HG03108 (cell line): ENCODE measurements around the gene UFD1.

Source experiments
- ATAC-seq: cut with Tn5 transposase; IDR thresholded peaks from one replicate; pipeline ENCODE4 v1.9.1; 2021; ENCODE audit warnings: moderate library complexity; ENCODE audit not compliant: unreplicated experiment

UFD1 gene

DNA sequence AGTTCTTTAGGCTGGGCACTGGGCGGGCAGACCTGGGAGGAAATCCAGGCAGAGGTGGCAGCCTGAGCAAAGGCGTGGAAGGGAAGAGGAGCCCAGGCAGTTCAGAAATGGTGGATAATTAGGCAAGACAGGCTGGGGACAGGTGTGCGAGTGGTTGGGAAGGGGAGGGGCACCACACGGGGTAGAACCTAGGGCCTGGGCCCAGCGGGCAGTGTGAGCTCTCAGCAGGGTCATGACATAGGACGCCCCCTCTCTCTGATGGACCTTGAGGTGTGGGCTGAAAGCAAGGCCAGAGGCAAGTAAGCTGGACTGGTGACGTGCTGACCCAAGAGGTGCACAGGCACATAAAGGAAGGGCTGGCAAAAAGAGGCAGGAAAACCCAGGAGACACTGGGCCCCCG lies 6.8 kb downstream of the UFD1 start:
- ATAC-seq: no peak

DNA sequence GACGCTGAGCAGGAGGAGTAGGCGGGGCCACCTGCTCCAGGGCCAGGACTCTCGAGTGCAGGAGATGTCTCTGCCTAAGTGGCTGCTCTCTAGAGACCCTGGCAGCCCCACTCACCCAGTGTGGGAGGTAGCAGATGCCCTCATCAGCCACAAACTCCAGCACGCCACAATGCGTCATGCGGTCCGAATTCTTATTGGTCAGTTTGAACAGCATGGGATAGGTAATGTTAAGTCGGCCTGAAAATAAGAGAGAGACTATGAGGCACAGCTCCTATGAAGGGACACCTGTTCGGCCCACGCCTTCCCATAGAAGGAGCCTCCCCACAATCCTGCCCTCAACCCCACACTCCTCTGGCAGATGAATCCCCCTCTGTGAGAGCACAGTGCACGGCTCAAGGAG lies 7.4 kb downstream of the UFD1 start:
- no peak for ATAC-seq

DNA sequence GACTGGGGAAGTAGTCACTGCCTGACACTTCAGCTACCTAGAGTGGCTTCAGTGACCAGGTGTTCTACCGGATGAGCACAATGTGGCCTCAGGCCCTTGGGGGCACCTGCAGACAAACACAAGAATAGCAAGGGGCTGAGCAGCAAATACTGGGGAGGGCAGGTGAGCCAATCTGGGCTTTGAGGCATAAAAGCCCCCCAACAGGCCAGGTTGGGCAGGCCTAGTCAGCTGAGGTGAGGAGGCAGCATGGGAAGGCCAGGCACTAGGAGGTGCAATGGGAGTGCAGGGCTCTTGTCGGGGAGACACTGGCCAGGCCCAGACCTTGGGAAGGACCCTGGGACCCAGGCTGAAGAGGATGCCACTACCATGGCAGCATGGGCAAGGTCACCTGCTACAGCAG lies 9.0 kb downstream of the UFD1 start:
- no peak for ATAC-seq

DNA sequence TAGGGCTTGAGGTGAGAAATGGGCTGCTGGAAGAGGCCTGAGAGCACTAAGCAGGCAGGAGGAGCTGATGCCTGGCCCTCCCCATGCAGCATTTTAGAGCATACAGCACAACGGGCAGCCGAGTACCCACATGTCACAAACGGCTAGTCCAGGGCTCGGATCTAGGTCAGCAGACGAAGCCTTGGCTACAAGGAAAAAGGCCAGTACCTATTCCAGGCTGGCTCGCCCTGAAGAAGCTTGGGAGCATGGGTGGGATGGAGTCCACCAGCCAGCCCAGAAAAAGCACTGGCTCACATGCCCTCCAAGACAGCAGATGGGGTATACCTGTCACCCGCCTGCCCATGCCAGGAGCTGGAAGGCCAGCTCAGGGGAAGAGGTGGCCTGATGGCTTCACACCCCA lies 9.6 kb downstream of the UFD1 start:
- no peak for ATAC-seq

DNA sequence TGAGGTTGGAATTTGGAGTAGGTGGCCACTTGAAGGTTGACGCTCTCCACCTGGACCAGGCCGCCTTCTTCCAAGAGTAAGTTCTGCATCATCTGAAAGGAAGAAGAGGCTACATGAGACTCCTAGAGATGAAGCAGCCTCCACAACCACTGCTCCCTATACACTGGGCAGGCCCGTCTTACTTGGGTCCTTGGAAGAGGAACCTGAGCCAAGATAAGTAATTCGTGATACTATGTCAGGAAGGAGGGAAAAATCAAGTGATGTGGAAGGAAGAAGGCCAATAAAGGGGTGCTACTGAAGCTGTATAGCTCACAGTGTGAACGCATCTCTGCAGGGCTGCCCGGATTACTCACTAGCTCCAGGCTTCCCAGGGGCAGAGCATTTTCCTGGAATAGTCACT lies 11.1 kb downstream of the UFD1 start:
- no peak for ATAC-seq

DNA sequence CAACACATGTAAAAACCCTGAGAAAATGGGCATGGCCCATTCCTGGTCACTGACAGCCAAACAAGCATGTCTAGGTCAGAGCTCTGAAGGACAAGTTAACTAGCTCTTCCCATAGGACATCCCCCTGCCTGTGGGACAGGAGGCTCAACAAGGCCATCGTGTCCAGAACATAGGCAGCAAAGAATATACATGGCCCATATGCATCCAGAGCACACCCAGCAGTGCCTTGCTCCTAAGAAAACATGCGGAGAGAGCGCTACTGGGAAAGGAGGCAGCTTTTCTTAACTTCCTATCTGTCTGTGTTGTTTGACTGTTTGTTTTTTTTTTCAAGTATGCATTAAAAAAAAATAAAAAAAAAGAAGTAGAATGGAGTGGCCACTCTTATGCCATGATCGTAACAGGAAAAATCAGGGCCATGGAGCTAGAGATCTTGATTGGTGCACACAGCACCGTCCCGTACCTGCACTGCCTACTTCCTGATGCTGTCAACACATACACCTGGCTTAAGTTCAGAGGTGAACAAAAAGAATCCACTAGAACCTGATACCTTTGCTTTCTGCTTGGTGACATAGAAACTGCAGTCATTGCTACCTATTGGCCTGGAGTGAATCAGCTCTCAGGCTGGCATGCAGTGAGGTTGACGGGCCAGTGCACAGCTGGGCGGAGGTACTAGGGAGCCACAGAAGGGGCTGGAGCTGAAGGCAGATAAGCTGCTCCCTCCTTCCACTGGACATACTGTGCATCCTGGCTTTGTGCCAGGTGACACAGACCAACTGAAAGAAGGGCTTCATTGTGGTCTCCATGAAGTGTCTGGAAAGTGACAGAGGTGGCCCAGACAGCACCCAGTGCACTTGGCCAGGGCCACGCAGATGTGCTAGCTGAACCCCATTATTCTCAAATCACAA lies 11.9 kb downstream of the UFD1 start:
- no peak for ATAC-seq

DNA sequence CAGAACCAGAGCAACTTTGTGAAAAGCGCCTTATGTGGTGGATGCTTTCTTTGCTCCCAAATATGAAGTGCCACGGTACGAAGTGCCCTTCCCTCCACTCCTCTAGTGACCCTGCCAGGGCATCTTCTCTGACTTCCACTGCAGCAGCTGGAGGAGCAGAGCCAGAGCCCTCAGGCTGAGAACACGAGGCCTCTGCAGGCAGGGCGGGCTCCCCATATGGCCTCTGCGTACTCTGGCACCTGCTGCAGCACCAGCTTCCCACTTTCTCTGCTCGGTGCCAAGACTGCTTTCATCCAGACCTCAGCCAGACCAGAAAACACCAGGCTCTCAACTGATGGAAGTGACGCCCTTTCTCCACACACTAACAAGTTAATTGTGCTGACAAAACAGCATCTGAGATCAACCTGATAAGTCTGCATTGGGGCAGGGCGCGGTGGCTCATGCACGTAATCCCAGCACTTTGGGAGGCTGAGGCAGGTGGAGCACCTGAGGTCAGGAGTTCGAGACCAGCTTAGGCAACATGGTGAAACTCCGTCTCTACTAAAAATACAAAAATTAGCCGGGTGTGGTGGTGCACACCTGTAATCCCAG lies 12.8 kb downstream of the UFD1 start:
- ATAC-seq: no peak

DNA sequence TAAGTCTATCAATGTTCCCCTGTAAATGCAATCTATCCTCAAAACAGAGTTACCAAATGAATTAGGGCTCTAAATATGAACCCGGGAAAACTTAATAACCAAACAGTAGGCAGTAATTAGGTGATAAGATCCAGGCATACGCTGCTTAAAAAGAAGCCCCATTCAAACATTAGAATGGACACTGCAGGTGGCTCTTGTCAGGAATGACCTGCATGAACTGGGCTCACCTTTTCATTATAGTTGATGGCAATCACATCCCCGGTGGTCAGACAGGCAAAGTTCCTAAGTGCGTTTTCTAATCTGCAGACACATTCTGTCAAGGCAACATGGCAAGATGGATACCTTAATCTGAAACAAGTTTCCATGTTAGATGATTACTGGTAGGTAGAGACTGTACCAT lies 14.0 kb downstream of the UFD1 start:
- ATAC-seq: no peak

DNA sequence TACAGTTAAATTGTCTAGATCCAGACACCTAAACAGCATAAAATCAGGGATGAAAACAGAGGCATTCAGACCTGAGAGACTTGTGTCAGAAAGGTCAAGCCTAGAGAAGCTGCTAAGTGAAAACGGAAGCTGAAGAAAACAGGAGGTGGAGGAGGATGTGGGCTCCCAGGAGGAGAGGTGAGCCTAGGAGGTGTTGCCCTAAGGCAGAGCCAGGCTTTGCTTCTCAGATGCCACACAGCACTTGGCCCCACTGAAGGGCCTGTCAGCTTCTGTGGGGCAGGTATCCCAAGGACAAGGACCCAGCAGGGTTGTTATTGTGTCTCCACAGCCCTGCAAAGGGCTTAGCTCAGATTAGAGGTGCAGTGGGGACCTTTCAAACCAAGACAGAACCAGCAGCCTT lies 14.4 kb downstream of the UFD1 start:
- no peak for ATAC-seq

DNA sequence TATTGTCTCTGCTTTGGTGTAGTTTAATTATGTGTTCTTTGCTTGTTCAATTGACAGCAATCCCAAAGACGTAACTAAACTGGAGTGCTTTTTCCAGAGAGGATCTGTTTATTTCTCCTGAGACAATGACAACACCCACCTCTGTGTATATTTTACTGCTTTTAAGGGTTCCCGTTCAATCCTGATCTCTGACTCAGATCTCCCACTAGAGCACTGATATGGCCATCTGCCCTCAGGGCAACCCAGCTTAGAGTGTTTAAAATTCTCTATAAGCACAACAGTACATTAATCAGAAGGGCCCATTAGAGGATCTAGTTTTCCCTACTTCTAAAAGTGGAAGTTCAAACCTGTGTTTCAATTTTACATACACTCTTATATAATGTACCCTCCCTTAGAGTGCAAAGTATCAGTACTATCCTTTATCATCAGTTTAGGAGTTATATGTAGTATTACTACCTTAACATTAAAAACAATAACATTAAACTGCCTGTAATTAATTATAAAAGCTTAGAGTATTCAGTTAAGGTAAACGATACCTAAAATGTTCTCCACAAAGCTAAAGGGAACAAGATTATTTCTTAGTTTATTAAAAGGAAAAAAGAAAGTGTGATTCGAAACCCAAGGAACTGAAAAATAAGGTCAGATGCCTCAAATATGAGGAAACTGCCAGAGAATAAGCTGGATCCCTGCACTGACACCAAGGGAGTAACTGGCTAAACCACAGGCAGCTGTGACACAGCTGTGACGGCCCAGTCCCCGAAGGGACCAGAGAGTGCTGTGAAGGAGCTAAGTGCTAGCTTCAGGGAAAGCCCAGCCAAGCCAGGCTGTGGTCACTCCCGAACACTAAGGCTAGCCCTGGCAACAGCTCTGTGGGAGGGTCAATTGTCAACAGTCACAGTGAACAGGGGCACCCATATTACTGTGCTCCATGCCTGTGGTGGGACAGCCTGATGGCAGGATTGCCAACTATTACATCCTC lies 15.2 kb downstream of the UFD1 start:
- ATAC-seq: no peak

DNA sequence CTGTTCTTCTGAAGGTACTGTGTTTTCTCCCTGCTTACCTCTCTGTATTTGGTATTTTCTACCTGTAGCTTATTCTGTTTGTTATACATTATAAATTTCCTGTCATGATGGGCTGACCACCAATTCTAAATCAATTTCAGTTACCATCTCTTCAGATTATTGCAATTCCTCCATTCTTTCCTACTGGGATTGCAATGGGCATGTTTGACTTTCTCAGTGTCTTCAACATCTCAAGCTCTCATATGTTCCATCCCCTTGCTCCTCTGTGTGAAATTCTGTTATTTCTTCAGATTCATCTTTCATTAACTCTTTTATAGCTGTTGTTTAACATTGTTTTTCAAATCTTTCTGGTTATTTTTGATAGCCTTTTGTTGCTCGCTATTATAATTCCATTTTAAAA lies 16.0 kb downstream of the UFD1 start:
- no peak for ATAC-seq

DNA sequence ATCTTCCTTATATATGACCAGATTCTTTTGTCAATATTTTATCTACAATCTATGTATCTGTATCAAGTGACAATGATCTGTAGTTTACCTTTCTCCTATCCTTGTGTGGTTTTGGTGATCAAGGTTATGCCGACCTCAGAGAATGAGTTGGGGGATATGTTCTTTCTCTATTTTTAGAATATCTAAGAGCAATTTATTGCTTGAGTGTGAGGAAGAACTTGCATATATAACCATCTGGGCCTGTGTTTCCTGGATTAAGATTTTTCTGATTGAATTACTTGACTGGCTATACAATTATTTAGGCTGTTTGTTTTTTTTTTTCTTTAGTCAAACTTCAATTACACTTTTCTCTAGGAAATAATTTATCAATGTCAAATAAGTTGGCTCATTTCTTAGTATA lies 17.5 kb downstream of the UFD1 start:
- ATAC-seq: no peak

DNA sequence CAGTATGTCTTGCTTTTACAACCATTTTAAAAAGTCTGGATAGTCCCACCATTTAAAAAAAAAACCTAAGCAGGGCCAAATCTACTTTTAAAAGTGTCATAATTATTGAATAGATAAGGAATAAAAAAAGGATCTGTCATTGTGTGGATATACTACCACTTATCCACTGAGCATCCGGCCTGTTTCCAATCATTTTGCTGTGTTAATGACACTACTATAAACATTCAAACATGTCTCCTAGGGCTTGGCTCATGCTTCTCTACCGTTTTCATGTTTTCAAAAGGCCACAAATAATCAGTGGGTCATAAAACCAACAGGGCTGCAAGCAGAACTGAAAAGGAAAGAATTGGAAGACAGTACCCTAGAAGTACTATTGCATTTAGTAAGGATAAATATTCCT lies 19.0 kb downstream of the UFD1 start:
- ATAC-seq: no peak

DNA sequence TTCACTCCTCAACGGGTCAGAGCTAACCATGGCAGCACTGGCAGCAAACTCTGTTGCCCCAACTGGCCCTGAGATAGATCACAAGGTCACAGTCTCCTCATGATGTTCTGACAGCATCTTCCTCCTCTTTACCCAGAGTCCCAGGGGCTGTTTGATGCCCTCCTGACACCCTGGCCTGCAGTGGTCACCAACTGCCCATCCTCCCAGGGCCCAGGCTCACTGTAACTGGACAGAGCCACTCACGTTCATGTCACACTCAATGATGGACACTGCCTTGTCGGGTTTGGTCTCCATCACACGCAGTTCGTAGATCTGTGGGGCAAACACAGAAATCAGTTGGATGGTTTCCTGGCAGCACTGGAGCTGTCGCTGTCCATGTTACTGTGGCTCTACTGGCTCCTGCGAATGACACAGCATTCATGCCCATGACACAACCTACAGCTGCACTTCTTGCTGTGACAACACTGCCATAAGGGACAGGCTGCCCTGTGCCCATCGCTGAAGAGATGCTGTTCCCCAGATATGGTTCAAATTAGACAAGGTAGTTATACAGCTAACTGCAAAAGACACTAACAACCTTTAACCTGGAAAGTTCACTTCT lies 21.1 kb downstream of the UFD1 start:
- ATAC-seq: no peak

DNA sequence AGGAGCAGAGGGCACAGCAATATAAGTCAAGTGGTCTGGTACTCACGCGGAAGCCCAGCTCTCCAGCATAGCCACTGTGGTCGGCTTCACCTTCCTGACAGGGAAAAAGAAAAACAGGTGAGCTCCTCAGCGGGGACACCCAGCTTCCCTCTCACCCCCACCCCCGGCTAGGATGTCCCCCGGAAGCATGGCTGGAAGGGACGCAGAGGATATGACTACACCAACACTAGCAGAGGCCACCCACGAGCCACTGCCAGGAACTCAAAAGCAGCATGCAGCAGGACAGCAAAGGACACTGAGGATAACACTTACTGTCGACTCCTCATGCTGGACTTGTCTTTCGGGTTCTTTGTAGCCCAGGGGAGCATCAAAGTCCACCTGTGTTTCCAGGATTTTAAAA lies 22.5 kb downstream of the UFD1 start:
- no peak for ATAC-seq

DNA sequence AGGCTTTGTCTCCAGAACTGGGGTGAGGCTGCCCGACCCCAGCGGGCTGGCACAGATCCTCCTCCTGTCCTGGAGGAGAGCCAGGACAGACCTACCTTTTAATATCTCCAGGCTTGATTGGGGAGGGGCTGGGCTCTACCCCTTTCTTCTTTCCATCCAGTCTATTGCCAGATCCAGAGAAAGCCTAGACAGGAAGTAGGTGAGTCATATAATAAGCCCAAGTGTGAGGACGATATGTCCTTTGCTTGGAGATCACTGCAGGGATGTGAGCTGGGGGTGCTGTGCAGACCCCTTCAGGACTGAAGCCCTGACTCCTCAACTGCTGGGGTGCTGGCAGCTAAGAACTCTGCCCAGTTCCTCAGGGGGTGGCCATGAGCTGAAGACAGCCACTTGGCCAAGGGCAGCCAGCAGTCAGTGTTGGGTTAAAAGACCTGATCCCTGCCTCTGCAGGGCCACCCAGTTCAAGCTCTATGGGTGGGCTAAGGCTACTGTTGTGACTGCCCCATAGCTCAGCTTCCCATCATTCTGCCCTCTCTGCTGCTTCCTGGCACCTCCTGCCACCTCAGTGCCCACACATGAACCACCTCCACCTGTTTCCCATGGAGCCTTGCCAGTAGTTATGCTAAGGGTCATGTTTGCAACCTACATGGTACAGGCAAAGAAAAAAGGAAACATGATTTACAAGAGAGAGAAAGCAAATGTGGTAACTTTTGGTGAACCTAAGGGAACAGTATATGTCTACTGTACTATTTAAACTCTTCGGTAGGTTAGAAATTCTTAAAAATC lies 23.2 kb downstream of the UFD1 start:
- no peak for ATAC-seq

DNA sequence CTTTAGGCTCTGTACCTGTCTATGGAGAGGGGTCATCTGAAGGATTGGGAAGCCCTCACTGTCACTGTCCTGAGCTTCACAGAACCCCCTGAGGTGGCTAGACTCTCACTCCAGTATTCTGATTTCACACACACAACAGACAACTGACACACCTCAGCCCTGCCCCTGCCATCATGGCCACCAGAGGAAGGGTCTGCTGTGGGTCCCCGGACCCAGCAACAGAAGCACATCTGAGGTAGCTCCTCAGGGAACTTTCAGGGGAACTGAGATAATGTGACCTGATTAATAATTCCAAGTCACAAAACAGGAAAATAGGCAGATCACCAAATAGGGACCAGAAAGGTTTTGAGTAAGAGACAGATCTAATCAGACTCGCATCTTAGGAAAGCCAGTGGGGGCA lies 24.0 kb downstream of the UFD1 start:
- ATAC-seq: no peak

DNA sequence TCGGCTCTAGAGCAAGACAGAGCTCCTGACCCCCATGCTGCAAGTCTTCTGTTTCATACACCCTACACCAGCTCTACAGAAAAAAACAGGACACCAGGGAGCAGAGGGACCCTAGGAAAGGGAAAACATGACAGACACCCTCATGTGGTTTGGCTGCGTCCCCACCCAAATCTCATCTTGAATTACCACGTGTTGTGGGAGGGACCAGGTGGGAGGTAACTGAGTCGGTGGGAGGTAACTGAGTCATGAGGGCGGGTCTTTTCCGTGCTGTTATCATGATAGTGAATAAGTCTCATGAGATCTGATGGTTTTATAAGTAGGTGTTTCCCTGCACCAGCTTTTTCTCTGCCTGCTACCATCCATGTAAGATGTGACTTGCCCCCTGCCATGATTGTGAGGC lies 24.8 kb downstream of the UFD1 start:
- no peak for ATAC-seq

DNA sequence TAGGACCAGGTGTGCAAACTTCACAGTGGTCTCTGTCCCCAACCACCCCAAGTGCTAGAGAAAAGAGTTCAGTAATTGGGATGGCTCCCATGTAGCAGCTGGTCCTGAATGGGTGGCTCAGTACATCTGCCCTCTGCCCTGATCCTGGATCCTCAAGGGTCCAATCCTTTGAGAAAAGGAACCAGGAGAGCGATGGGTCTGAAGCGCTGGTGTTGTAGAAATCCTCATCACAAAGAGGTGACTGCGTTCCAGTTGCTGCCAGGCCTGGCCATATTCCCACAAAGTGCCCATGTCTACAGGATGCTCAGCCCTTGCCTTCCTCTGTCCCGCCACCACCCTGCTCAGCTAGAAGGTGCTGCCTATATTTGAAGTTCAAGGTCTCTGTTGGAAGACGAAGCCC lies 25.3 kb downstream of the UFD1 start:
- no peak for ATAC-seq

DNA sequence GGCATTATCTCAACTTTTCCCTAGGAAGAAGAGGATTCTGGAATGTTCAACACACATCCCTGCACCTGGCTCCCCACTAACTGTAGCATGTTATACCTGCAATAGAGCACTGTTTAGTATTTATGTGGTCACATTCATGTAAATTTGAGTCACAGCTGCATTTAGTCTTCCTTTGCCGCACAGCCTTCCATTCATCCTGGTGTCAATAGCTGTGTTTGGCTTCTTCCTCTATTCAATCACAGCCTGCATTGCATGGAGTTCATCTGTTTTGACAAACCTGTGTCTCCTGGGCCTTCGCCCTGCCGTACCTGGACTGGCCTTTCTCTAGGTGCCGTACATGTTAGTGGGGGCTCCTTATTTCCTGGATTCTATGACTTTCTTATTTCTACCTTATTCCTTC lies 27.4 kb downstream of the UFD1 start:
- no peak for ATAC-seq
